ENCODE measurements around the gene CRTC2. TPM values are rescaled to one million over a fixed set of nuclear protein-coding genes. Genes with fewer than 3 reads are reported as not detected.
"Not testable (repeated sequence)": the region's sequence is repeated elsewhere in the genome, so short reads cannot be mapped to it uniquely, and the experiment has no call there.

CRTC2 gene
- total and polyA plus RNA-seq, 4 donors: 14.4 to 71.0 (median 40.4) TPM

- ATAC-seq (ENCODE audit: low FRiP score): peak; percentile 17
- H3K4me1 ChIP-seq (ENCODE audit: control insufficient read depth in 1 of 2, insufficient read depth in 2 of 2, low read length in 2 of 2): peaks cover 0 to 4% of the 10 kb centered on the region in 2 donors
Observed at GRCh38 chr1:153922076-153922971, 36.1 kb downstream of the CRTC2 start.

GRCh38 chr1:153921803-153922075 is 36.7 kb downstream of the CRTC2 start:
- intact Hi-C loops (cut with DNase I): loop anchor here (2.0 to 10.0 kb wide), 2 partner anchors 63 to 65 kb away; partner anchors contain the start of gene RAB13 (in 2 of the 2)
- 1 to 2% methylated on average over 10 of the region's 10 CpGs for WGBS, 2 donors
- ATAC-seq (ENCODE audit: low FRiP score): no peak
- H3K4me1 ChIP-seq (ENCODE audit: control insufficient read depth in 1 of 2, insufficient read depth in 2 of 2, low read length in 2 of 2): peaks cover 0 to 4% of the 10 kb centered on the region in 2 donors
- H3K36me3 ChIP-seq (ENCODE audit: control insufficient read depth in 1 of 2, insufficient read depth in 2 of 2, low read length in 1 of 2): no peaks in the 10 kb centered on the region
- no peak for DNase-seq
- no peaks in the 10 kb centered on the region for H3K27me3 ChIP-seq (ENCODE audit: control insufficient read depth in 1 of 2, insufficient read depth in 2 of 2, low read length in 1 of 2)
- no peaks in the 10 kb centered on the region for H3K9me3 ChIP-seq (ENCODE audit: control insufficient read depth, low read length)
- H3K4me3 ChIP-seq (ENCODE audit: low read length in 2 of 2): peak overlapping the region; percentile 82 to 91
- no peak overlapping the region for H3K27ac ChIP-seq (ENCODE audit: low read depth in 1 of 2, low read length in 2 of 2)

More at GRCh38 chr1:153922076-153922971, 36.1 kb downstream of the CRTC2 start:
- peak in 1 of 2 donors; percentile 83 for DNase-seq
- Histone ChIP-seq H3K27me3 (ENCODE audit: control insufficient read depth in 1 of 2, insufficient read depth in 2 of 2, low read length in 1 of 2) (no peaks in the 10 kb centered on the region), H3K27ac (ENCODE audit: low read depth in 1 of 2, low read length in 2 of 2) (peak overlapping the region; percentile 72 to 77), H3K36me3 (ENCODE audit: control insufficient read depth in 1 of 2, insufficient read depth in 2 of 2, low read length in 1 of 2) (no peaks in the 10 kb centered on the region), H3K9me3 (ENCODE audit: control insufficient read depth, low read length) (no peaks in the 10 kb centered on the region), H3K4me3 (ENCODE audit: low read length in 2 of 2) (peak overlapping the region; percentile 82 to 91)
- intact Hi-C loops (cut with DNase I): loop anchor here (2.0 to 10.0 kb wide), 2 partner anchors 62 to 64 kb away; partner anchors contain the start of gene RAB13 (in 2 of the 2)
- 1% methylated on average over 38 to 86 of the region's 86 CpGs for WGBS, 2 donors

- Histone ChIP-seq H3K4me3 (ENCODE audit: low read length in 2 of 2) (peak overlapping the region; percentile 2 to 82), H3K27me3 (ENCODE audit: control insufficient read depth in 1 of 2, insufficient read depth in 2 of 2, low read length in 1 of 2) (no peaks in the 10 kb centered on the region), H3K27ac (ENCODE audit: low read depth in 1 of 2, low read length in 2 of 2) (no peak overlapping the region), H3K4me1 (ENCODE audit: control insufficient read depth in 1 of 2, insufficient read depth in 2 of 2, low read length in 2 of 2) (peaks cover 0 to 4% of the 10 kb centered on the region in 2 donors), H3K36me3 (ENCODE audit: control insufficient read depth in 1 of 2, insufficient read depth in 2 of 2, low read length in 1 of 2) (no peaks in the 10 kb centered on the region), H3K9me3 (ENCODE audit: control insufficient read depth, low read length) (no peaks in the 10 kb centered on the region)
- WGBS, 2 donors: 6 to 10% methylated on average over 3 of the region's 3 CpGs
- DNase-seq: no peak
- intact Hi-C loops (cut with DNase I): loop anchor here in 1 of 2 donors (10.0 kb wide), 1 partner anchor 64 kb away; the partner anchor contains the start of gene RAB13
- no peak for ATAC-seq (ENCODE audit: low FRiP score)
Observed at GRCh38 chr1:153921080-153921802, 37.2 kb downstream of the CRTC2 start.

GRCh38 chr1:153919876-153920852 is 38.2 kb downstream of the CRTC2 start:
- H3K4me1 ChIP-seq (ENCODE audit: control insufficient read depth in 1 of 2, insufficient read depth in 2 of 2, low read length in 2 of 2): peaks cover 0 to 4% of the 10 kb centered on the region in 2 donors
- peak overlapping the region in 1 of 2 donors; percentile 19 for H3K27ac ChIP-seq (ENCODE audit: low read depth in 1 of 2, low read length in 2 of 2)
- H3K27me3 ChIP-seq (ENCODE audit: control insufficient read depth in 1 of 2, insufficient read depth in 2 of 2, low read length in 1 of 2): no peaks in the 10 kb centered on the region
- 26 to 32% methylated on average over 4 of the region's 4 CpGs for WGBS, 2 donors
- H3K9me3 ChIP-seq (ENCODE audit: control insufficient read depth, low read length): no peaks in the 10 kb centered on the region
- DNase-seq (no peak), ATAC-seq (ENCODE audit: low FRiP score) (no peak)
- intact Hi-C loops (cut with DNase I): loop anchor here in 1 of 2 donors (10.0 kb wide), 1 partner anchor 65 kb away; the partner anchor contains the start of gene RAB13
- no peaks in the 10 kb centered on the region for H3K36me3 ChIP-seq (ENCODE audit: control insufficient read depth in 1 of 2, insufficient read depth in 2 of 2, low read length in 1 of 2)
- H3K4me3 ChIP-seq (ENCODE audit: low read length in 2 of 2): no peak overlapping the region

- no peaks in the 10 kb centered on the region for H3K9me3 ChIP-seq (ENCODE audit: control insufficient read depth, low read length)
- DNase-seq (no peak), ATAC-seq (ENCODE audit: low FRiP score) (no peak)
- 70 to 82% methylated on average over 4 of the region's 4 CpGs for WGBS, 2 donors
- H3K27me3 ChIP-seq (ENCODE audit: control insufficient read depth in 1 of 2, insufficient read depth in 2 of 2, low read length in 1 of 2): no peaks in the 10 kb centered on the region
- H3K36me3 ChIP-seq (ENCODE audit: control insufficient read depth in 1 of 2, insufficient read depth in 2 of 2, low read length in 1 of 2): no peaks in the 10 kb centered on the region
- intact Hi-C loops (cut with DNase I): no loop called here
- peaks cover 0 to 4% of the 10 kb centered on the region in 2 donors for H3K4me1 ChIP-seq (ENCODE audit: control insufficient read depth in 1 of 2, insufficient read depth in 2 of 2, low read length in 2 of 2)
- no peak overlapping the region for H3K4me3 ChIP-seq (ENCODE audit: low read length in 2 of 2)
- H3K27ac ChIP-seq (ENCODE audit: low read depth in 1 of 2, low read length in 2 of 2): no peak overlapping the region
Observed at GRCh38 chr1:153916297-153916696, 42.1 kb downstream of the CRTC2 start.

GRCh38 chr1:153912349-153912748 is 46.1 kb downstream of the CRTC2 start:
- DNase-seq (no peak), ATAC-seq (ENCODE audit: low FRiP score) (no peak)
- Histone ChIP-seq H3K27ac (ENCODE audit: low read depth in 1 of 2, low read length in 2 of 2) (no peak overlapping the region), H3K27me3 (ENCODE audit: control insufficient read depth in 1 of 2, insufficient read depth in 2 of 2, low read length in 1 of 2) (no peaks in the 10 kb centered on the region), H3K36me3 (ENCODE audit: control insufficient read depth in 1 of 2, insufficient read depth in 2 of 2, low read length in 1 of 2) (no peaks in the 10 kb centered on the region), H3K4me3 (ENCODE audit: low read length in 2 of 2) (no peak overlapping the region), H3K4me1 (ENCODE audit: control insufficient read depth in 1 of 2, insufficient read depth in 2 of 2, low read length in 2 of 2) (no peaks in the 10 kb centered on the region), H3K9me3 (ENCODE audit: control insufficient read depth, low read length) (no peaks in the 10 kb centered on the region)
- intact Hi-C loops (cut with DNase I): no loop called here
- 49 to 66% methylated on average over 2 of the region's 2 CpGs for WGBS, 2 donors

GRCh38 chr1:153910560-153910959 is 47.9 kb downstream of the CRTC2 start:
- H3K27ac ChIP-seq (ENCODE audit: low read depth in 1 of 2, low read length in 2 of 2); H3K4me1 ChIP-seq (ENCODE audit: control insufficient read depth in 1 of 2, insufficient read depth in 2 of 2, low read length in 2 of 2); ATAC-seq (ENCODE audit: low FRiP score); intact Hi-C loops (cut with DNase I); H3K36me3 ChIP-seq (ENCODE audit: control insufficient read depth in 1 of 2, insufficient read depth in 2 of 2, low read length in 1 of 2); H3K27me3 ChIP-seq (ENCODE audit: control insufficient read depth in 1 of 2, insufficient read depth in 2 of 2, low read length in 1 of 2); DNase-seq; H3K9me3 ChIP-seq (ENCODE audit: control insufficient read depth, low read length); H3K4me3 ChIP-seq (ENCODE audit: low read length in 2 of 2): not testable (repeated sequence)
- WGBS, 2 donors: 80 to 82% methylated on average over 6 of the region's 6 CpGs

GRCh38 chr1:153908071-153908470 is 50.3 kb downstream of the CRTC2 start:
- intact Hi-C loops (cut with DNase I): no loop called here

More at GRCh38 chr1:153908071-153908470, 50.3 kb downstream of the CRTC2 start:
- Histone ChIP-seq H3K27me3 (ENCODE audit: control insufficient read depth in 1 of 2, insufficient read depth in 2 of 2, low read length in 1 of 2) (no peaks in the 10 kb centered on the region), H3K36me3 (ENCODE audit: control insufficient read depth in 1 of 2, insufficient read depth in 2 of 2, low read length in 1 of 2) (no peaks in the 10 kb centered on the region), H3K4me3 (ENCODE audit: low read length in 2 of 2) (no peak overlapping the region), H3K4me1 (ENCODE audit: control insufficient read depth in 1 of 2, insufficient read depth in 2 of 2, low read length in 2 of 2) (no peaks in the 10 kb centered on the region), H3K27ac (ENCODE audit: low read depth in 1 of 2, low read length in 2 of 2) (no peak overlapping the region), H3K9me3 (ENCODE audit: control insufficient read depth, low read length) (no peaks in the 10 kb centered on the region)
- WGBS, 2 donors: 91 to 94% methylated on average over 6 of the region's 6 CpGs
- ATAC-seq (ENCODE audit: low FRiP score) (no peak), DNase-seq (no peak)

Measured in aorta (tissue), 5 donors.